C4-2B (cell line): Measurements from ENCODE around the gene LEO1.

Experiments used
- ZFX ChIP-seq: fragments of 450-650 bp; IDR thresholded peaks from 2 replicates; pipeline ENCODE4 v1.6.1; 2017
- TF ChIP-seq, protein P1 (sequence below): fragments of 450-650 bp; conservative IDR thresholded peaks from 2 replicates; pipeline ENCODE4 v1.5.1; 2017; ENCODE audit warnings: mild to moderate bottlenecking

DNA sequence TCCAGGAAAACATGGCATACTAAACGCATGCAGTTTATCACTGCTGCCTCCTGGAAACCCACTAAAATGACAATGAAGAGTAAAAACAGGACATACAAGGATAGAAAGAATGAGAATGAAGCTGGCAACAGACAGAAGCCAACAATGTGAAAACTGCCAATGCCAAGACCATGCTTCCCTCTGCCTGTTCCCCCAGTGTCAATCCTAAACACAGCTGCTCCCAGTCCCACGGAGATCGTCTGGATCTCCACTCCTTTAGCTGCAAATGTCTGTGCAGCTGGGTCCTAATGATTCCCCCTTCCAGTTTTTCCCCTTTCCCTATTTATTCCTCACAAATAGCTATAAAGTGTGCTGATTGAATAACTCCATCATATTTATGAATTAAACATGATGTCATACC, 16.1 kb downstream of the LEO1 start:
- TF ChIP-seq, protein P1, sequence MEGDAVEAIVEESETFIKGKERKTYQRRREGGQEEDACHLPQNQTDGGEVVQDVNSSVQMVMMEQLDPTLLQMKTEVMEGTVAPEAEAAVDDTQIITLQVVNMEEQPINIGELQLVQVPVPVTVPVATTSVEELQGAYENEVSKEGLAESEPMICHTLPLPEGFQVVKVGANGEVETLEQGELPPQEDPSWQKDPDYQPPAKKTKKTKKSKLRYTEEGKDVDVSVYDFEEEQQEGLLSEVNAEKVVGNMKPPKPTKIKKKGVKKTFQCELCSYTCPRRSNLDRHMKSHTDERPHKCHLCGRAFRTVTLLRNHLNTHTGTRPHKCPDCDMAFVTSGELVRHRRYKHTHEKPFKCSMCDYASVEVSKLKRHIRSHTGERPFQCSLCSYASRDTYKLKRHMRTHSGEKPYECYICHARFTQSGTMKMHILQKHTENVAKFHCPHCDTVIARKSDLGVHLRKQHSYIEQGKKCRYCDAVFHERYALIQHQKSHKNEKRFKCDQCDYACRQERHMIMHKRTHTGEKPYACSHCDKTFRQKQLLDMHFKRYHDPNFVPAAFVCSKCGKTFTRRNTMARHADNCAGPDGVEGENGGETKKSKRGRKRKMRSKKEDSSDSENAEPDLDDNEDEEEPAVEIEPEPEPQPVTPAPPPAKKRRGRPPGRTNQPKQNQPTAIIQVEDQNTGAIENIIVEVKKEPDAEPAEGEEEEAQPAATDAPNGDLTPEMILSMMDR = no peak
- TF ChIP-seq ZFX = no peak
